DMS153 treated with DMSO at 0.1 percent for 48 hours (cell line): Measurements from ENCODE around the gene VPS54.
"Not testable (repeated sequence)": the region's sequence is repeated elsewhere in the genome, so short reads cannot be mapped to it uniquely, and the experiment has no call there.

Experiments used
- DNase-seq: peaks from one replicate; lab custom pipeline; 2025; ENCODE audit not compliant: unreplicated experiment; lab: John Stamatoyannopoulos, UW

Gene VPS54

GRCh38 chr2:63847571-63847970, 171.7 kb downstream of the VPS54 start:
- DNase-seq = not testable (repeated sequence)

DNA sequence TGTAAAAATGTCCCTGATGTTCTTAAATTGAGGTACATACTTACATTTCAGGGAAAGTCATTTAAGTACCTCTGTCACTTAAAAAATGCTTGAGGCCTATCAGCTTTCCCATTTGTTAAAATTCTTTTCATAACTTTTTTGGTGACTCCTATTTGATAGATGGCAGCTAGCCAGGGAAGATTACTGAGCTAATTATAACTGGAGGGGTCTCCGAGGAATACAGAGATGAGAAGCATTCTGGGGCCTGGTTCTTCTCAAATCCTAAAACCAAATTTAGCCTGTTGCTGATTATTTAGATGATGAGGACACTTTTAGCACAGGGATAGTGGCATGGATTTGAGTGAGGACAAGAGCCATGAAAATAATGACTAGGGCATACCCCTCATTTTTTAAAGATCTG, 172.7 kb downstream of the VPS54 start:
- no peak for DNase-seq

GRCh38 chr2:63845866-63846265, 173.4 kb downstream of the VPS54 start:
- DNase-seq = no peak

- no peak for DNase-seq
Observed at GRCh38 chr2:63844616-63845015, 174.6 kb downstream of the VPS54 start.

DNA sequence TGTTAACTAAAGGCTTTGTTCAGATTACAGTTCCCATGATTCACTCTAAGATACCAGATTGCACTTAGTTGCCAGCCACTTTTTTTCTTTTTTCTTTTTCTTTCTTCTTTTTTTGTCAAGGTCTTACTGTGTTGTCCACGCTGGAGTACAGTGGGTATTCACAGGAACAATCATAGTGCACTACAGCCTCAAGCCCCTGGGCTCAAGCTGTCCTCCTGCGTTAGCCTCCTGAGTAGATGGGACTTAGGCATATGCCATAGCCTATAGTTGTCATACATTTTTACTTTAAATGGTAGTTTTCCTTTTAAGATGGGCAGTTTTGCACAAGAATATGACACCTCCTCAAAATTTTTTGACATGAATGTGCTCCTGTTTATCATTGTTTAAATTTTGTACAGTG, 175.4 kb downstream of the VPS54 start:
- DNase-seq = no peak

- no peak for DNase-seq
Observed at GRCh38 chr2:63843093-63843492, 176.1 kb downstream of the VPS54 start.

- DNase-seq = peak; percentile 68
Observed at GRCh38 chr2:63842149-63843061, 176.8 kb downstream of the VPS54 start.
